HG03460 (cell line): ENCODE data around the gene MAL.

Experiments
- ATAC-seq: cut with Tn5 transposase; IDR thresholded peaks from one replicate; pipeline ENCODE4 v1.9.1; 2021; ENCODE audit not compliant: unreplicated experiment

MAL gene

GRCh38 chr2:95047629-95048510 lies 22.4 kb downstream of the MAL start:
- no peak for ATAC-seq

GRCh38 chr2:95048825-95049682 lies 23.5 kb downstream of the MAL start:
- no peak for ATAC-seq

GRCh38 chr2:95049683-95049955 lies 24.1 kb downstream of the MAL start:
- ATAC-seq, result no peak

GRCh38 chr2:95049961-95050360 lies 24.5 kb downstream of the MAL start:
- ATAC-seq, result no peak

- no peak for ATAC-seq
Measured at GRCh38 chr2:95050385-95051300, 25.1 kb downstream of the MAL start.

GRCh38 chr2:95051626-95052025 lies 26.1 kb downstream of the MAL start:
- no peak for ATAC-seq

- no peak for ATAC-seq
Measured at GRCh38 chr2:95052307-95052706, 26.8 kb downstream of the MAL start.

GRCh38 chr2:95052804-95053479 lies 27.4 kb downstream of the MAL start:
- ATAC-seq, result no peak

GRCh38 chr2:95053543-95053942 lies 28.0 kb downstream of the MAL start:
- no peak for ATAC-seq

- ATAC-seq, result no peak
Measured at GRCh38 chr2:95054016-95054415, 28.5 kb downstream of the MAL start.

- ATAC-seq, result no peak
Measured at GRCh38 chr2:95055262-95055661, 29.8 kb downstream of the MAL start.

GRCh38 chr2:95056044-95056443 lies 30.5 kb downstream of the MAL start:
- ATAC-seq, result no peak

- ATAC-seq, result no peak
Measured at GRCh38 chr2:95056461-95057459, 31.3 kb downstream of the MAL start.

GRCh38 chr2:95057535-95058370 lies 32.2 kb downstream of the MAL start:
- ATAC-seq, result no peak

GRCh38 chr2:95058466-95058988 lies 33.0 kb downstream of the MAL start:
- no peak for ATAC-seq

GRCh38 chr2:95058989-95059641 lies 33.6 kb downstream of the MAL start:
- no peak for ATAC-seq

- no peak for ATAC-seq
Measured at GRCh38 chr2:95059656-95060370, 34.3 kb downstream of the MAL start.
